ENCODE results near the gene DISC1. TPM values are rescaled to one million over a fixed set of nuclear protein-coding genes. Genes with fewer than 3 reads are reported as not detected.
"Not testable (repeated sequence)": the region's sequence is repeated elsewhere in the genome, so short reads cannot be mapped to it uniquely, and the experiment has no call there.

Gene DISC1
- total RNA-seq, 5 donors from 2014 or later (not counting 1 experiment from before 2014, with no cell fraction given): 12.9 to 37.0 (median 14.6) TPM

GRCh38 chr1:231763456-231763855, 136.9 kb downstream of the DISC1 start:
- Histone ChIP-seq H3K36me3 (ENCODE audit: control insufficient read depth in 2 of 2, extremely low read depth in 1 of 2, insufficient read depth in 1 of 2, low read length in 1 of 2) (no peaks in the 10 kb centered on the region), H3K27me3 (replicated peaks in 1 of 2; ENCODE audit: control insufficient read depth in 2 of 2, extremely low read depth in 1 of 2, insufficient read depth in 2 of 2, low read length in 1 of 2) (no peaks in the 10 kb centered on the region), H3K4me3 (ENCODE audit: control insufficient read depth in 1 of 2, extremely low read depth in 1 of 2, low read length in 1 of 2) (no peak overlapping the region), H3K4me1 (ENCODE audit: control insufficient read depth in 1 of 2, extremely low read depth in 1 of 2, insufficient read depth in 2 of 2, low read length in 2 of 2) (no peaks in the 10 kb centered on the region), H3K9me3 (no peaks in the 10 kb centered on the region), H3K27ac (ENCODE audit: low read length) (no peak overlapping the region)
- WGBS (ENCODE audit: insufficient coverage): no CpG with 5 or more reads among the region's 2 CpGs
- Mint-ChIP-seq H3K4me3 (no peak overlapping the region), H3K9me3 (no peaks in the 10 kb centered on the region), H3K36me3 (peaks cover 41% of the 10 kb centered on the region), H3K4me1 (no peaks in the 10 kb centered on the region), H3K27ac (no peak overlapping the region), H3K27me3 (no peaks in the 10 kb centered on the region)
- POLR2A ChIA-PET: no interaction called here
- ATAC-seq (replicated peaks in 1 of 4): no peak
- CTCF ChIA-PET: interaction anchor here in 1 of 2 donors (1.5 kb wide), 1 partner anchor 9 kb away, joined by 6 read pairs; no protein-coding TSS in a partner anchor
- DNase-seq: no peak

- POLR2A ChIA-PET: not testable (repeated sequence)
Observed at GRCh38 chr1:231765825-231766224, 139.2 kb downstream of the DISC1 start.

GRCh38 chr1:231767471-231767870, 140.9 kb downstream of the DISC1 start:
- Histone ChIP-seq H3K27ac (ENCODE audit: low read length) (no peak overlapping the region), H3K4me3 (ENCODE audit: control insufficient read depth in 1 of 2, extremely low read depth in 1 of 2, low read length in 1 of 2) (no peak overlapping the region), H3K36me3 (ENCODE audit: control insufficient read depth in 2 of 2, extremely low read depth in 1 of 2, insufficient read depth in 1 of 2, low read length in 1 of 2) (peaks cover 0 to 16% of the 10 kb centered on the region in 2 donors), H3K27me3 (replicated peaks in 1 of 2; ENCODE audit: control insufficient read depth in 2 of 2, extremely low read depth in 1 of 2, insufficient read depth in 2 of 2, low read length in 1 of 2) (no peaks in the 10 kb centered on the region), H3K4me1 (ENCODE audit: control insufficient read depth in 1 of 2, extremely low read depth in 1 of 2, insufficient read depth in 2 of 2, low read length in 2 of 2) (no peaks in the 10 kb centered on the region), H3K9me3 (no peaks in the 10 kb centered on the region)
- Mint-ChIP-seq H3K27me3 (no peaks in the 10 kb centered on the region), H3K36me3 (peaks cover 57% of the 10 kb centered on the region), H3K4me3 (no peak overlapping the region), H3K27ac (no peak overlapping the region), H3K9me3 (no peaks in the 10 kb centered on the region), H3K4me1 (no peaks in the 10 kb centered on the region)
- DNase-seq: no peak
- ATAC-seq (replicated peaks in 1 of 4): no peak
- WGBS (ENCODE audit: insufficient coverage): 100% methylated on average over 1 of the region's 4 CpGs
- ChIA-PET CTCF (interaction anchor here (2.0 to 2.8 kb wide), 2 partner anchors 10 to 11 kb away, joined by 9 to 10 read pairs; no protein-coding TSS in a partner anchor), POLR2A (interaction anchor here in 1 of 2 donors (1.2 kb wide), 1 partner anchor 9 kb away, joined by 4 read pairs; no protein-coding TSS in a partner anchor)

More at GRCh38 chr1:231765825-231766224, 139.2 kb downstream of the DISC1 start:
- H3K36me3 Mint-ChIP-seq: peaks cover 55% of the 10 kb centered on the region
- H3K27ac Mint-ChIP-seq; H3K4me3 ChIP-seq (ENCODE audit: control insufficient read depth in 1 of 2, extremely low read depth in 1 of 2, low read length in 1 of 2); H3K27me3 Mint-ChIP-seq; H3K4me1 ChIP-seq (ENCODE audit: control insufficient read depth in 1 of 2, extremely low read depth in 1 of 2, insufficient read depth in 2 of 2, low read length in 2 of 2); ATAC-seq (replicated peaks in 1 of 4); H3K27ac ChIP-seq (ENCODE audit: low read length); DNase-seq; H3K9me3 ChIP-seq; H3K4me1 Mint-ChIP-seq; H3K27me3 ChIP-seq (replicated peaks in 1 of 2; ENCODE audit: control insufficient read depth in 2 of 2, extremely low read depth in 1 of 2, insufficient read depth in 2 of 2, low read length in 1 of 2); H3K4me3 Mint-ChIP-seq; H3K9me3 Mint-ChIP-seq; H3K36me3 ChIP-seq (ENCODE audit: control insufficient read depth in 2 of 2, extremely low read depth in 1 of 2, insufficient read depth in 1 of 2, low read length in 1 of 2): not testable (repeated sequence)
- WGBS (ENCODE audit: insufficient coverage): 100% methylated on average over 1 of the region's 7 CpGs
- CTCF ChIA-PET: interaction anchor here (0.7 to 2.8 kb wide), 3 partner anchors 9 to 81 kb away, joined by 4 to 10 read pairs (median 9); no protein-coding TSS in a partner anchor

GRCh38 chr1:231768416-231768815, 141.8 kb downstream of the DISC1 start:
- H3K9me3 Mint-ChIP-seq: no peaks in the 10 kb centered on the region
- no peak for ATAC-seq (replicated peaks in 1 of 4)
- Histone ChIP-seq H3K27me3 (replicated peaks in 1 of 2; ENCODE audit: control insufficient read depth in 2 of 2, extremely low read depth in 1 of 2, insufficient read depth in 2 of 2, low read length in 1 of 2) (no peaks in the 10 kb centered on the region), H3K27ac (ENCODE audit: low read length) (no peak overlapping the region), H3K4me3 (ENCODE audit: control insufficient read depth in 1 of 2, extremely low read depth in 1 of 2, low read length in 1 of 2) (no peak overlapping the region), H3K9me3 (no peaks in the 10 kb centered on the region), H3K36me3 (ENCODE audit: control insufficient read depth in 2 of 2, extremely low read depth in 1 of 2, insufficient read depth in 1 of 2, low read length in 1 of 2) (peaks cover 0 to 16% of the 10 kb centered on the region in 2 donors), H3K4me1 (ENCODE audit: control insufficient read depth in 1 of 2, extremely low read depth in 1 of 2, insufficient read depth in 2 of 2, low read length in 2 of 2) (no peaks in the 10 kb centered on the region)
- POLR2A ChIA-PET: interaction anchor here in 1 of 2 donors (1.2 kb wide), 1 partner anchor 8 kb away, joined by 4 read pairs; no protein-coding TSS in a partner anchor
- H3K36me3 Mint-ChIP-seq: peaks cover 63% of the 10 kb centered on the region
- no peaks in the 10 kb centered on the region for H3K4me1 Mint-ChIP-seq
- H3K27ac Mint-ChIP-seq: no peak overlapping the region
- no peak for DNase-seq
- H3K27me3 Mint-ChIP-seq: no peaks in the 10 kb centered on the region
- WGBS (ENCODE audit: insufficient coverage): no CpG with 5 or more reads among the region's 1 CpG
- CTCF ChIA-PET: no interaction called here
- no peak overlapping the region for H3K4me3 Mint-ChIP-seq

GRCh38 chr1:231770506-231771175, 144.1 kb downstream of the DISC1 start:
- no peaks in the 10 kb centered on the region for H3K27me3 ChIP-seq (replicated peaks in 1 of 2; ENCODE audit: control insufficient read depth in 2 of 2, extremely low read depth in 1 of 2, insufficient read depth in 2 of 2, low read length in 1 of 2)
- H3K4me1 ChIP-seq (ENCODE audit: control insufficient read depth in 1 of 2, extremely low read depth in 1 of 2, insufficient read depth in 2 of 2, low read length in 2 of 2): no peaks in the 10 kb centered on the region
- Mint-ChIP-seq H3K4me3 (no peak overlapping the region), H3K4me1 (no peaks in the 10 kb centered on the region), H3K36me3 (peaks cover 73% of the 10 kb centered on the region), H3K27me3 (no peaks in the 10 kb centered on the region), H3K9me3 (no peaks in the 10 kb centered on the region), H3K27ac (no peak overlapping the region)
- no peaks in the 10 kb centered on the region for H3K9me3 ChIP-seq
- peaks cover 0 to 16% of the 10 kb centered on the region in 2 donors for H3K36me3 ChIP-seq (ENCODE audit: control insufficient read depth in 2 of 2, extremely low read depth in 1 of 2, insufficient read depth in 1 of 2, low read length in 1 of 2)
- no peak for ATAC-seq (replicated peaks in 1 of 4)
- 98% methylated on average over 4 of the region's 8 CpGs for WGBS (ENCODE audit: insufficient coverage)
- POLR2A ChIA-PET: no interaction called here
- no peak overlapping the region for H3K4me3 ChIP-seq (ENCODE audit: control insufficient read depth in 1 of 2, extremely low read depth in 1 of 2, low read length in 1 of 2)
- CTCF ChIA-PET: no interaction called here
- no peak for DNase-seq
- H3K27ac ChIP-seq (ENCODE audit: low read length): no peak overlapping the region

- ChIA-PET CTCF (no interaction called here), POLR2A (no interaction called here)
- Mint-ChIP-seq H3K4me1 (no peaks in the 10 kb centered on the region), H3K36me3 (peaks cover 54% of the 10 kb centered on the region), H3K27ac (no peak overlapping the region), H3K9me3 (no peaks in the 10 kb centered on the region), H3K27me3 (no peaks in the 10 kb centered on the region), H3K4me3 (no peak overlapping the region)
- no peaks in the 10 kb centered on the region for H3K27me3 ChIP-seq (replicated peaks in 1 of 2; ENCODE audit: control insufficient read depth in 2 of 2, extremely low read depth in 1 of 2, insufficient read depth in 2 of 2, low read length in 1 of 2)
- WGBS (ENCODE audit: insufficient coverage): 80% methylated on average over 2 of the region's 4 CpGs
- no peak for DNase-seq
- ATAC-seq (replicated peaks in 1 of 4): no peak
- H3K9me3 ChIP-seq: no peaks in the 10 kb centered on the region
- no peak overlapping the region for H3K4me3 ChIP-seq (ENCODE audit: control insufficient read depth in 1 of 2, extremely low read depth in 1 of 2, low read length in 1 of 2)
- H3K36me3 ChIP-seq (ENCODE audit: control insufficient read depth in 2 of 2, extremely low read depth in 1 of 2, insufficient read depth in 1 of 2, low read length in 1 of 2): peaks cover 8 to 16% of the 10 kb centered on the region in 2 donors
- no peak overlapping the region for H3K27ac ChIP-seq (ENCODE audit: low read length)
- H3K4me1 ChIP-seq (ENCODE audit: control insufficient read depth in 1 of 2, extremely low read depth in 1 of 2, insufficient read depth in 2 of 2, low read length in 2 of 2): no peaks in the 10 kb centered on the region
Observed at GRCh38 chr1:231774719-231775335, 148.2 kb downstream of the DISC1 start.

All from T-cell (primary cell).